HCT116 (cell line): ENCODE measurements around the gene FDCSP.

Experiments
- CTCF ChIP-seq, 3 experiments: fragments of 200-600 bp in 1 of 3; sonication (generic) in 1 of 3; IDR thresholded peaks in 2 of 3; conservative IDR thresholded peaks in 1 of 3; 2 replicates each; pipeline ENCODE4 v1.5.1; 2012 to 2017; ENCODE audit warnings: low read depth in 2 of 3, low read length in 2 of 3, antibody characterized with exemption in 1 of 3, borderline replicate concordance in 1 of 3, control low read depth in 1 of 3, mild to moderate bottlenecking in 1 of 3, mixed read lengths in 1 of 3, mixed run types in 1 of 3, moderate library complexity in 1 of 3; ENCODE audit not compliant: insufficient read depth in 1 of 3
- JUND ChIP-seq: IDR thresholded peaks from 2 replicates; pipeline ENCODE4 v1.6.1; 2012
- POLR2A ChIP-seq: IDR thresholded peaks from 2 replicates; pipeline ENCODE4 v1.7.0; 2011; ENCODE audit warnings: borderline replicate concordance; ENCODE audit not compliant: insufficient read depth, insufficient read length; ENCODE audit errors: extremely low read depth
- POLR2AphosphoS5 ChIP-seq: IDR thresholded peaks from 2 replicates; pipeline ENCODE4 v1.6.1; 2011; ENCODE audit warnings: mild to moderate bottlenecking, low read depth, low read length, moderate library complexity
- TCF7L2 ChIP-seq: IDR thresholded peaks from 2 replicates; pipeline ENCODE4 v1.7.0; 2011; ENCODE audit warnings: borderline replicate concordance, inconsistent platforms; ENCODE audit not compliant: insufficient read depth, insufficient read length; ENCODE audit errors: extremely low read depth
- ZFX ChIP-seq: fragments of 450-650 bp; IDR thresholded peaks from 2 replicates; pipeline ENCODE4 v1.6.1; 2017

DNA sequence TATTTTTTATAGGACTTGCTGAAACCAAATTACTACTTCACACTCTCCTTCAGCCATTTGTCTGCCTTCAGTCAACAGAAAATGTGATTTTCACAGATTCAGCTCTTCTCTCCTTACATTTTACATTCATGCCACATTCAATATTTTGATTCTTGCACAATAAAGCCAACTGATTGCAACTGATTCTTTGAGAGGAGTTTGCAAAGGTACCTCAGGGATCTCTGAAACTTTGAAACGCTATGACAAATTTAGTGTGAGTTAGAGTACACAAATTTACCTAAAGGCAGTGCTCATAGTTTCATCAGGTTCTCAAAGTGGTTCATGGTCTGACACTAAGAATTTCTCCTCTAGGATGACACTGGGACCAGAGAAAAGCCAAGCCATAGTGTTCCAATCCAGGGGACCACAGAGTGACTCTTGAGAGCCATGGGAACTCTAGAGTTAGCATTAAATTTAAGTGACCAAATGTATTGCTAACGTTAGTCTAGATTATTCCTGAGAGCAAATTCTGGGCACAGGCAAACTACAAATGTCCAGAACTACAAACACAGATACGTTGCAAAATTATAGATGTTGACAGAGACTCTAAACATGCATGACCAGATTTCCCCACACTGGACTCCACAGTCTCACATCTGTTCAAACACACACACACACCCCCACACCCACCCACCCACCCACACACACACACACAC, 25.5 kb downstream of the FDCSP start:
- TF ChIP-seq POLR2A (no peak), CTCF (IDR thresholded peaks at IDR 0.05 in 2 of 3, conservative IDR thresholded peaks at IDR 0.05 in 1 of 3; ENCODE audit: borderline replicate concordance in 1 of 3, insufficient read depth in 1 of 3, low read depth in 2 of 3, low read length in 2 of 3) (no peak), POLR2AphosphoS5 (no peak), ZFX (no peak), TCF7L2 (no peak), JUND (no peak)
